ENCODE results near the gene C1QTNF3. TPM values are rescaled to one million over a fixed set of nuclear protein-coding genes. Genes with fewer than 3 reads are reported as not detected.
"Not testable (repeated sequence)": the region's sequence is repeated elsewhere in the genome, so short reads cannot be mapped to it uniquely, and the experiment has no call there.

Gene C1QTNF3
- total and polyA plus RNA-seq, 8 donors = 3.6 to 84.1 (median 10.9) TPM

GRCh38 chr5:34074071-34074470 lies 31.1 kb upstream of the C1QTNF3 start:
- DNase-seq; H3K27me3 ChIP-seq; H3K4me1 ChIP-seq; H3K4me3 ChIP-seq; intact Hi-C loops (cut with DNase I; ENCODE audit: low total_unique reads); H3K36me3 ChIP-seq; H3K27ac ChIP-seq; H3K9me3 ChIP-seq: not testable (repeated sequence)
- WGBS, 5 donors = 34 to 50% (median 40%) methylated on average over 2 of the region's 3 CpGs

- H3K36me3 ChIP-seq; H3K4me3 ChIP-seq; H3K27ac ChIP-seq; H3K27me3 ChIP-seq; H3K9me3 ChIP-seq; DNase-seq; H3K4me1 ChIP-seq; intact Hi-C loops (cut with DNase I; ENCODE audit: low total_unique reads): not testable (repeated sequence)
- 89 to 96% (median 94%) methylated on average over 1 to 3 of the region's 3 CpGs for WGBS, 5 donors
Measured at GRCh38 chr5:34070626-34071025, 27.6 kb upstream of the C1QTNF3 start.

- no peak overlapping the region for H3K27ac ChIP-seq
Measured at GRCh38 chr5:34064656-34065055, 21.6 kb upstream of the C1QTNF3 start.

GRCh38 chr5:34062419-34062818 lies 19.4 kb upstream of the C1QTNF3 start:
- Histone ChIP-seq H3K27me3 (no peaks in the 10 kb centered on the region), H3K4me3 (no peak overlapping the region), H3K36me3 (peaks cover 0 to 13% (median 10%) of the 10 kb centered on the region in 4 donors), H3K4me1 (no peaks in the 10 kb centered on the region), H3K9me3 (no peaks in the 10 kb centered on the region), H3K27ac (no peak overlapping the region)
- 88 to 93% (median 88%) methylated on average over 3 of the region's 3 CpGs for WGBS, 5 donors
- DNase-seq = no peak
- intact Hi-C loops (cut with DNase I; ENCODE audit: low total_unique reads) = no loop called here
- TF ChIP-seq EP300 (IDR thresholded peaks at IDR 0.05) = no peak
- TF ChIP-seq POLR2A (IDR thresholded peaks at IDR 0.05) = no peak
- TF ChIP-seq POLR2AphosphoS5 (IDR thresholded peaks at IDR 0.05) = no peak
- no peak for TF ChIP-seq CTCF (IDR thresholded peaks at IDR 0.05)

More at GRCh38 chr5:34064656-34065055, 21.6 kb upstream of the C1QTNF3 start:
- no peak for DNase-seq
- no peaks in the 10 kb centered on the region for H3K9me3 ChIP-seq
- no peaks in the 10 kb centered on the region for H3K27me3 ChIP-seq
- no peak for TF ChIP-seq POLR2AphosphoS5 (IDR thresholded peaks at IDR 0.05)
- no peak for TF ChIP-seq EP300 (IDR thresholded peaks at IDR 0.05)
- TF ChIP-seq CTCF (IDR thresholded peaks at IDR 0.05) = no peak
- no peak for TF ChIP-seq POLR2A (IDR thresholded peaks at IDR 0.05)
- peaks cover 0 to 12% (median 6%) of the 10 kb centered on the region in 4 donors for H3K36me3 ChIP-seq
- no peak overlapping the region for H3K4me3 ChIP-seq
- 95 to 97% (median 96%) methylated on average over 6 of the region's 6 CpGs for WGBS, 5 donors
- intact Hi-C loops (cut with DNase I; ENCODE audit: low total_unique reads) = no loop called here
- no peaks in the 10 kb centered on the region for H3K4me1 ChIP-seq

- no peaks in the 10 kb centered on the region for H3K27me3 ChIP-seq
- TF ChIP-seq POLR2A (IDR thresholded peaks at IDR 0.05) = no peak
- TF ChIP-seq CTCF (IDR thresholded peaks at IDR 0.05) = no peak
- no peak for DNase-seq
- H3K4me3 ChIP-seq = no peak overlapping the region
- intact Hi-C loops (cut with DNase I; ENCODE audit: low total_unique reads) = no loop called here
- H3K36me3 ChIP-seq = peaks cover 0 to 13% (median 10%) of the 10 kb centered on the region in 4 donors
- no peak overlapping the region for H3K27ac ChIP-seq
- no peaks in the 10 kb centered on the region for H3K4me1 ChIP-seq
- H3K9me3 ChIP-seq = no peaks in the 10 kb centered on the region
Measured at GRCh38 chr5:34061993-34062392, 19.0 kb upstream of the C1QTNF3 start.

GRCh38 chr5:34059977-34060376 lies 17.0 kb upstream of the C1QTNF3 start:
- 95 to 100% (median 100%) methylated on average over 1 of the region's 1 CpG for WGBS, 5 donors
- no peak overlapping the region for H3K27ac ChIP-seq
- no peak overlapping the region for H3K4me3 ChIP-seq
- TF ChIP-seq POLR2AphosphoS5 (IDR thresholded peaks at IDR 0.05) (no peak), EP300 (IDR thresholded peaks at IDR 0.05) (no peak), CTCF (IDR thresholded peaks at IDR 0.05) (no peak), POLR2A (IDR thresholded peaks at IDR 0.05) (no peak)
- no peaks in the 10 kb centered on the region for H3K27me3 ChIP-seq
- no peak for DNase-seq
- intact Hi-C loops (cut with DNase I; ENCODE audit: low total_unique reads) = no loop called here
- H3K9me3 ChIP-seq = no peaks in the 10 kb centered on the region
- no peaks in the 10 kb centered on the region for H3K4me1 ChIP-seq
- peaks cover 0 to 13% (median 10%) of the 10 kb centered on the region in 4 donors for H3K36me3 ChIP-seq

Measured in stomach (tissue), 9 donors.